Spleen (tissue), 7 donors: ENCODE results near the gene HECTD1.

Experiments
- POLR2AphosphoS5 ChIP-seq, 3 donors: sonication (generic); formaldehyde crosslinking; IDR thresholded peaks; one replicate each; pipeline ENCODE4 v1.5.1; 2017; ENCODE audit warnings: antibody characterized with exemption in 3 of 3
- TF ChIP-seq, protein P1 (sequence below), 11 experiments: fragments of 200-600 bp in 7 of 11; fragments of 450-650 bp in 4 of 11; sonication (generic) in 4 of 11; IDR thresholded peaks in 8 of 11; conservative IDR thresholded peaks in 3 of 11; 1 replicate in 7 of 11; 2 replicates in 4 of 11; pipeline versions ENCODE4 v1.4.0 to v1.8.0; 2016 to 2021; ENCODE audit warnings: antibody characterized with exemption in 11 of 11, inconsistent platforms in 4 of 11, mild to moderate bottlenecking in 1 of 11
- donor health status: DM: no; HTN: no; CAD: no; lungs with moderate emphysema.
- donor health status: DM: no; HTN: no; CAD: no.
- donor health status: DM: no; HTN: no; CAD: no.

GRCh38 chr14:31097081-31097480, 110.5 kb downstream of the HECTD1 start:
- TF ChIP-seq, protein P1, sequence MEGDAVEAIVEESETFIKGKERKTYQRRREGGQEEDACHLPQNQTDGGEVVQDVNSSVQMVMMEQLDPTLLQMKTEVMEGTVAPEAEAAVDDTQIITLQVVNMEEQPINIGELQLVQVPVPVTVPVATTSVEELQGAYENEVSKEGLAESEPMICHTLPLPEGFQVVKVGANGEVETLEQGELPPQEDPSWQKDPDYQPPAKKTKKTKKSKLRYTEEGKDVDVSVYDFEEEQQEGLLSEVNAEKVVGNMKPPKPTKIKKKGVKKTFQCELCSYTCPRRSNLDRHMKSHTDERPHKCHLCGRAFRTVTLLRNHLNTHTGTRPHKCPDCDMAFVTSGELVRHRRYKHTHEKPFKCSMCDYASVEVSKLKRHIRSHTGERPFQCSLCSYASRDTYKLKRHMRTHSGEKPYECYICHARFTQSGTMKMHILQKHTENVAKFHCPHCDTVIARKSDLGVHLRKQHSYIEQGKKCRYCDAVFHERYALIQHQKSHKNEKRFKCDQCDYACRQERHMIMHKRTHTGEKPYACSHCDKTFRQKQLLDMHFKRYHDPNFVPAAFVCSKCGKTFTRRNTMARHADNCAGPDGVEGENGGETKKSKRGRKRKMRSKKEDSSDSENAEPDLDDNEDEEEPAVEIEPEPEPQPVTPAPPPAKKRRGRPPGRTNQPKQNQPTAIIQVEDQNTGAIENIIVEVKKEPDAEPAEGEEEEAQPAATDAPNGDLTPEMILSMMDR (IDR thresholded peaks at IDR 0.05 in 8 of 11, conservative IDR thresholded peaks at IDR 0.05 in 3 of 11) = no peak
- TF ChIP-seq POLR2AphosphoS5 (IDR thresholded peaks at IDR 0.05) = no peak
